T follicular helper cell (primary cell): Measurements from ENCODE around the gene WASF3.

ENCODE experiments used
- DNase-seq: peaks from one replicate; pipeline ENCODE4 v3.0.0-alpha.2; 2020; ENCODE audit warnings: low read depth

The WASF3 gene

GRCh38 chr13:26590951-26591350 is 33.5 kb downstream of the WASF3 start:
- DNase-seq = no peak

DNA sequence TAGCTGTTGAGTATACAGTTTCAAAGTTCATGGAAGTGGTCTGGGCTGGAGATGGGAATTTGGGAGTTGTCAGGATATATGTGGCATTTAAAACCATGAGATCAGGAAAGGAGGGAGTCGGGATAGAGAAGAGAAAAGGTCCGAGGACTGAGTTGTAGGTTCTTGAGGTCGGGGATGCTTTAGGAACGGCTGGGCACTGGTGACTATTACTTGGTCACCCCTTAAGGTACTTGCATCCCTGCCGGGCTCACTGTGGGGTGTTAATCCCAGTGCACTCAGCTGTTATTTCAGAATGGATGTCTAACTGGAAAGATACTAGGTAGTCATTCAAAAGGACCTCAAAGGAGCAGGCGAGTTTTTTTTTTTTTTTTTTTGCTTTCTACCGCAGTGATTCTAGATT is 34.2 kb downstream of the WASF3 start:
- DNase-seq = no peak

- DNase-seq = no peak
Measured at GRCh38 chr13:26593661-26594060, 36.2 kb downstream of the WASF3 start.

- DNase-seq = no peak
Measured at GRCh38 chr13:26594363-26594762, 36.9 kb downstream of the WASF3 start.

DNA sequence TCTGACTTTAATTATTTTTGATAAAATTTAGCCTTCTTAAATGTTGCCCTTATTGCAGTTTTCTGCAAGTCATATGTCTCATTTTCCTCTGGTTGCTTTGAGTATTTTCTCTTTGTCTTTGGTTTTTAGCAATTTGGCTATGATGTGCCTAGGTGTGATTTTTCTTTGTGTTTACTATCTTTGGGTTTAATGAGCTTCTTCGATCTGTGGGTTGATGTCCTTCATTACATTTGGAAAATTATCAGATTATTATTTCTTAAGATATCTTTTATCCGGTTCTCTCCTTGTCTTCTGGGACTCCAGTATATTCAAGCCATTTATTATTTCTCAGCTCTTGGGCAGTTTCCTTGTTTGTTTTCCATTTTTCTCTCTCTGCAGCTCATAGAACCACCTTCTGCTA is 39.0 kb downstream of the WASF3 start:
- no peak for DNase-seq

- DNase-seq = no peak
Measured at GRCh38 chr13:26599403-26599802, 41.9 kb downstream of the WASF3 start.

DNA sequence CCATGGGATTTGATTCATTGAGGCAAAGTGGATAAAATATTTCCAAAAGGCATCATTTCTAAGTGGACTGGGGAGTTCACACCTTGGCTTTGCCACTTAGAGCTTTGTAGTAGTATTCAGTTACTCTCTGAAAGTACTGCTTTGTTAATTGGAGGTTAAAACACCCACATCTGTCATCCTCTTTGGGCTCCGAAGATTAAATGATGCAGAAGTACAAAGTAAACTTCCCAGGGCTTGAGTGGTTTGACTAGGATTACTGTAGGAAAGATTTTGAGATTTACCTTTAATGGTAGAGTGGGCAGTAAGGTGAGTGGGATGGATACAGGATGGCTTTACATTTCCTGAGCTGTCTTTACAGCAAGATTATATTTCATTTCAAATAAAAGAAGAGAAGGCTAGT is 42.4 kb downstream of the WASF3 start:
- no peak for DNase-seq

DNA sequence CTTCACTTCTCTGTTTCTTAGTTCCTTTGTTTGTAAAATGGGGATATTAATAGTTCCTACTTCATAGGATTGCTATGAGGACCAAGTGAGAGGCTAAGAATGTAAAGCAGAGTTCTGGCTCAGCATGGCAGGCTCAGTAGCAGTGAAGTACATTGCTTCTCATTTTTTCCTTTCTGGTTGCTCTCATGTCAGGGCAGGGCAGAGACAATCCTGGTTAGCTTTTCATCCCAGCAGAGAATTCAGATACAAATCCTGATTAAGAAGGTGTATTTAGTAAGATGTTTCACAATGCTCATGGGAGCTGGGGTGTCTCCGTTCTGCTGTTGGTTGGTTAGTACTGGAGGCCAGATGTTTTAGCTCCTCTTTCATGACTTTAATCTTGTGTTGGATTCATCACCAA is 42.9 kb downstream of the WASF3 start:
- DNase-seq = no peak

GRCh38 chr13:26601669-26602068 is 44.2 kb downstream of the WASF3 start:
- no peak for DNase-seq

DNA sequence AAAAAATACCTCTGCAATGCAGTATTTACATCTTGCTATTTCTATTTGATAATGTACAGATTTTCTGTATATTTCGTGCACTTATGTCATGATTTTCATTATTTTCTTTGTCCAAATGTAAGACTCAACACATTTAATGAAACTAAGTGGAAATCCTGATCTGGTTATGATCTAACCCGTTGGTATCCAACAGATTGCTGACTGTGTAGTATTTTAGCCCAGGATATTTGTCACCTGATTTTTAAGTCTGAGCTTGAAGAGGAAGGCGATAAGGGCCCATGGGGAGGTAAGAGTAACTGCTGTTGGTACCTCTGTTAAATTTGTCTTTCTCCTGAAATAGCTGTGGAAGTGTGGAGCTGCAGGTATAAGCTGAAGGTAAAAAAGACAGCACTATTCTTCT is 45.3 kb downstream of the WASF3 start:
- DNase-seq = no peak

DNA sequence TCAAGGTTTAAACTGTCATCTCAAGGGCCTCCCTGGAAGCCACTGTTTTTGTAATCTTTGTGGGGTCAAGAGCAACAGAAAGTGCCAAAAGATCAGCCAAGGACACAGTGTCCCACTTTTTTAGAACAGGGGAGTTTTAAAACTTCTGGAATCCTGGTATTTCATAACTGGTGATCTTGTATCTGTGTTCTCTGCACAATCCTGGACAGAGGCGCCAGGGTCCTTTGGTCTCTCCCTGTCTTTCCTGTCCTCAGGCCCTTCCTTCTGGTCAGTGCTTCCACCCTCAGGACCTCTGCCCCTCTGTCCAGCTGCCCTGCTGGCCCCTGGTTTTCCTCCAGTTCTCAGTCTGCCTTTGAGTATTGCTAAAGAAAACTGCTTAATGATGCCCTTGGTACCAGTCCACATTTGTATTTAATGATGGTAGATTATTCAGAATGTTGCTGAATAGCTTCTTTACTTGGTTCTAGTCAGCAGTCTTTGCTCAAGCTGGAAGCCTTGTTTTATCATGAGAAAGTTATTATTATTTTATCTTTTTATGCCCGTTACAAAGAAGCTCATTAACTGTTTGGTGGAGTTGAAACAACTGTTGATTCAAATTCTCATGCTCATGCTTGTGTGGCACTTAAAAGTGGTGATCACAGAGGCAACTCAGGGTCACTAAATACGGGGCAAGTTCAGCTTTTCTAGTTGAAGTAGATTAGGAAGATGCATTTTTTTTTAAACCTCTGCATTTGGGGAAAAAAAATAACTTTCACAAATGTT is 47.5 kb downstream of the WASF3 start:
- no peak for DNase-seq

DNA sequence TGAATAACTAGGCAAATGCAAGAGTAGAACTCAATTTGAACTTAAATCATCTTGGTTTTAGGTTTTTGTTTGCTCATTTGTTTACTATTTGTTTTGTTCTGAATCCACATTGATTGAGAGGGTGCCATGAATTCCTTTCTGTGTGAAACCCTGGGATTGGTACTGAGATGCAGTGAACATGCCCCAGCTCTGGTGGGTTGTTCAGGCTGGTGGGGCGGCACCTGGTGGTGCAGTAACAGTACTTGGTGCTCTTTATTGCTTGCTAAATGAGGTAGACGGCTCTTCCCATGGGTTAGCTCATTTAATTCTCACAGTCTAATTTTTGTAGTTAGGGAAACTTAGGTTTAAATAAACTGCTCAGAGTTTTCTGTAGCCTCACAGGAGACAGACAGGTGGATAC is 48.4 kb downstream of the WASF3 start:
- no peak for DNase-seq

GRCh38 chr13:26606631-26607030 is 49.1 kb downstream of the WASF3 start:
- DNase-seq = no peak

- no peak for DNase-seq
Measured at GRCh38 chr13:26614721-26615120, 57.2 kb downstream of the WASF3 start.

GRCh38 chr13:26616126-26616525 is 58.6 kb downstream of the WASF3 start:
- no peak for DNase-seq

DNA sequence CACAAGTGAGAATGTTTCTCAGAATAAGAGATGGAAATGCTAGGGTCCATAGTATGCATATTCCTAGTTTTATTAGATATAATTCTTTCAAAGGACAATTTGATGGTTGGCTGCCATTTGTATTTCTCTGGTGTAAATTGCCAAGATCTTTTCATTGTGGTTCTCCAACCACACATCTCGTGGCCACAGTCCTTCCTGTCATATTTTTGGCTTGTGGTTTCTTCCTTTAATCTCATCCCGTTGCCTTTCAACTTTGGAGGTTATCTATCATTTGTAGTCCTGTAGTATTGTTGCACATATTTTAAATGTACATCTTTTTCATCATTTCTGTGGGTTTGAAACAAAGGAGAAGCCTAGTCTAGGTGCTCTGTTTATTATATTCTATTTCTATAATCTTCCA is 61.2 kb downstream of the WASF3 start:
- no peak for DNase-seq

DNA sequence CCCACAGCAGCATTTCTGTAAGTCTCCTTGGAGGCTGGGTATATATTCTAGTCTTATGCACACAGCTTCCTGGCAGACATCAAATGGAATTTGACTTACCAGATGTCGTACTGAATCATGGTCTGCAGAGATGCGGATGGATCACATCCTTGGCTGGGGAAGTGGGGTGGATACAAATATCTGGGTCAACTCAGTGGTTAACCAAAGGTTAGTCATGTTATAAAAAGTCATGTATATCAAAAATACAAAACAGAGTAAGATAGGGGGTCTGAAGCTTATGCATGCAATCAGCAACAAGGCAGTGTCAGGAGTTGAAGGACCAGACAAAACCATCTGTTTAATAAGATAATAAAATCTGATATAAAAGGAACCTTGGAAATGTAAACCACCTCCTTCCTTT is 61.9 kb downstream of the WASF3 start:
- no peak for DNase-seq

- DNase-seq = no peak
Measured at GRCh38 chr13:26621731-26622401, 64.4 kb downstream of the WASF3 start.

DNA sequence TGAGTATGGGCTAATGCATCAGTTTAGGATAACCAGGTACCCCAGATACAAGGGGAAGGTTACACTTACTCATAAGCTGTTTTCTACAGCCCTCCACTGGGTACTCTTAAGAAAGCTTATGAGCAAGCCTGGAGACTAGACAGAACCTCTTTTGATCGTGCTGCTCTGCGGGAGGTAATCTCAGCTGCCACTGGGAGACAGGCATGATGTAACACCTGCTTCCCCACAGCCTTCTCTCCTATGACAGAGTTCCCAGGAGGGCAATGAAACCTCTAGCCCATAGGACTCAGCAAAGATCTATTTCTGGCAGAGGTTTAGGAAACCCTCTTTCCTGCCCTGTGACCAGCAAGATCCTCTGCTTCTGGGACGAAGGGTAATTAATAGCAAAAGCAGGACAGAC is 65.6 kb downstream of the WASF3 start:
- DNase-seq = no peak

GRCh38 chr13:26624572-26624971 is 67.1 kb downstream of the WASF3 start:
- no peak for DNase-seq

DNA sequence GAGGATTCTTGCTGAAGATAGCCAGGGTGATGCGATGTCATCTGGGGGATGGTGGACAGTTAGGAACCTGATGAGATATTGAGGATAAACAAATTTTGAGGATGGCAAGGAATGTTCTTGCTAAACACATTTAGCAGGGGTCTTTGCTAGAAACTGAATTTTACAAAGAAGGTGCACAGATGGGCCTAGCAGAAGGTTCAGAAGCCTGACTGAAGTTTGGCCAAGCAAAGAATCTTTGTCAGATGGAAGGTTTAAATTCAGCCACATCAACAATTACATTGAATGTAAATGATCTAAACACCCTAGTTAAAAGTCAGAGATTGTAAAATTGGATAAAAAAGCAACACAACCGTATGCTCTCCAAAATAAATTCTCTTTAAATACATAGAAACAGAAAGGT is 68.8 kb downstream of the WASF3 start:
- no peak for DNase-seq

GRCh38 chr13:26628706-26629105 is 71.2 kb downstream of the WASF3 start:
- DNase-seq = no peak

- DNase-seq = no peak
Measured at GRCh38 chr13:26629260-26629825, 71.9 kb downstream of the WASF3 start.
